HepG2 (cell line): ENCODE measurements around the gene OR5K1. TPM values are rescaled to one million over a fixed set of nuclear protein-coding genes. Genes with fewer than 3 reads are reported as not detected.

Experiments
- GLI4 ChIP-seq: sonication (generic); formaldehyde crosslinking; IDR thresholded peaks from 2 replicates; pipeline ENCODE4 v1.5.1; 2020; ENCODE audit warnings: missing genetic modification reagents, mild to moderate bottlenecking, moderate library complexity, borderline replicate concordance
- HNF4A ChIP-seq: sonication (generic); formaldehyde crosslinking; IDR thresholded peaks from 2 replicates; pipeline ENCODE4 v1.4.0; 2020; ENCODE audit warnings: missing genetic modification reagents
- KAT2B ChIP-seq: fragments of 150-350 bp; IDR thresholded peaks from 2 replicates; pipeline ENCODE4 v1.6.1; 2014; ENCODE audit warnings: low read depth, low read length, borderline replicate concordance
- KAT7 ChIP-seq: IDR thresholded peaks from 2 replicates; pipeline ENCODE4 v1.6.1; 2018; ENCODE audit warnings: borderline replicate concordance, missing compliant biosample characterization
- KAT8 ChIP-seq: IDR thresholded peaks from 2 replicates; pipeline ENCODE4 v1.6.1; 2016; ENCODE audit warnings: missing genetic modification reagents, missing compliant biosample characterization
- MED13 ChIP-seq: sonication (generic); formaldehyde crosslinking; IDR thresholded peaks from 2 replicates; pipeline ENCODE4 v1.5.0; 2020; ENCODE audit warnings: missing genetic modification reagents
- PRDM15 ChIP-seq: sonication (generic); formaldehyde crosslinking; IDR thresholded peaks from 2 replicates; pipeline ENCODE4 v1.4.0; 2020; ENCODE audit warnings: missing genetic modification reagents
- RBAK ChIP-seq: sonication (generic); formaldehyde crosslinking; IDR thresholded peaks from 2 replicates; pipeline ENCODE4 v1.5.1; 2020; ENCODE audit warnings: mild to moderate bottlenecking, missing genetic modification reagents
- SETDB1 ChIP-seq: sonication (generic); formaldehyde crosslinking; IDR thresholded peaks from 2 replicates; pipeline ENCODE4 v1.5.1; 2020; ENCODE audit warnings: missing genetic modification reagents, mild to moderate bottlenecking, borderline replicate concordance
- SOX6 ChIP-seq, 2 experiments: fragments of 450-650 bp in 1 of 2; sonication (generic) in 1 of 2; formaldehyde crosslinking in 1 of 2; IDR thresholded peaks; 2 replicates each; pipeline versions ENCODE4 v1.4.0 to v1.6.1; 2017 to 2020; ENCODE audit warnings: antibody characterized with exemption in 1 of 2, mild to moderate bottlenecking in 1 of 2, missing genetic modification reagents in 1 of 2
- SP4 ChIP-seq: sonication (generic); formaldehyde crosslinking; IDR thresholded peaks from 2 replicates; pipeline ENCODE4 v1.8.1; 2023; ENCODE audit warnings: mild to moderate bottlenecking, missing genetic modification reagents
- ZFP36L2 ChIP-seq: sonication (generic); formaldehyde crosslinking; IDR thresholded peaks from 2 replicates; pipeline ENCODE4 v1.4.0; 2020; ENCODE audit warnings: missing genetic modification reagents
- ZNF3 ChIP-seq: IDR thresholded peaks from 2 replicates; pipeline ENCODE4 v1.7.0; 2017; ENCODE audit warnings: inconsistent platforms
- ZNF335 ChIP-seq: sonication (generic); formaldehyde crosslinking; IDR thresholded peaks from 2 replicates; pipeline ENCODE4 v1.4.0; 2020; ENCODE audit warnings: missing genetic modification reagents
- ZNF816 ChIP-seq: sonication (generic); formaldehyde crosslinking; IDR thresholded peaks from 2 replicates; pipeline ENCODE4 v1.8.0; 2022; ENCODE audit warnings: missing genetic modification reagents, mild to moderate bottlenecking, borderline replicate concordance
- polyA plus RNA-seq, 8 experiments: library from polyadenylated mRNA; depleted of rRNA in 3 of 8; stranded (reverse) in 7 of 8; unstranded in 1 of 8; fragments of >200 nt; fragmentation: Illumina TruSeq in 4 of 8; extraction: Trizol in 4 of 8; gene quantifications; 2 replicates each; pipeline versions ENCODE4 v1.2.1 to v1.2.3, GENCODE V29; 2011 to 2016; ENCODE audit warnings: low read depth in 4 of 8, missing spikeins in 1 of 8, mixed read lengths in 1 of 8; ENCODE audit not compliant: insufficient read depth in 1 of 8
- total RNA-seq, 5 experiments: library from RNA; depleted of rRNA; stranded (reverse); fragments of >200 nt; fragmentation: Illumina TruSeq; extraction: Trizol; gene quantifications; 2 replicates each; pipeline ENCODE4 v1.2.3, GENCODE V29; 2016; ENCODE audit warnings: low read depth in 1 of 5
- TF ChIP-seq, protein P1 (sequence below), 2 experiments: sonication (generic) in 1 of 2; formaldehyde crosslinking in 1 of 2; IDR thresholded peaks; 2 replicates each; pipeline versions ENCODE4 v1.4.0 to v1.6.1; 2018 to 2020; ENCODE audit warnings: missing genetic modification reagents in 2 of 2, borderline replicate concordance in 1 of 2, low read depth in 1 of 2, mild to moderate bottlenecking in 1 of 2, missing biosample characterization in 1 of 2
- TF ChIP-seq, protein P2 (sequence below): sonication (generic); formaldehyde crosslinking; conservative IDR thresholded peaks from 2 replicates; pipeline ENCODE4 v1.5.0; 2020; ENCODE audit warnings: missing genetic modification reagents
- TF ChIP-seq, protein P3 (sequence below): sonication (generic); formaldehyde crosslinking; IDR thresholded peaks from 2 replicates; pipeline ENCODE4 v1.5.0; 2020; ENCODE audit warnings: missing genetic modification reagents
- TF ChIP-seq, protein P4 (sequence below): sonication (generic); formaldehyde crosslinking; IDR thresholded peaks from 2 replicates; pipeline ENCODE4 v1.8.0; 2022; ENCODE audit warnings: missing genetic modification reagents, low read depth, mild to moderate bottlenecking, borderline replicate concordance

Gene OR5K1
- total and polyA plus RNA-seq, 2 of the 13 experiments (the other 11 are each of a cell fraction or from before 2014, with no cell fraction given), result not detected

DNA sequence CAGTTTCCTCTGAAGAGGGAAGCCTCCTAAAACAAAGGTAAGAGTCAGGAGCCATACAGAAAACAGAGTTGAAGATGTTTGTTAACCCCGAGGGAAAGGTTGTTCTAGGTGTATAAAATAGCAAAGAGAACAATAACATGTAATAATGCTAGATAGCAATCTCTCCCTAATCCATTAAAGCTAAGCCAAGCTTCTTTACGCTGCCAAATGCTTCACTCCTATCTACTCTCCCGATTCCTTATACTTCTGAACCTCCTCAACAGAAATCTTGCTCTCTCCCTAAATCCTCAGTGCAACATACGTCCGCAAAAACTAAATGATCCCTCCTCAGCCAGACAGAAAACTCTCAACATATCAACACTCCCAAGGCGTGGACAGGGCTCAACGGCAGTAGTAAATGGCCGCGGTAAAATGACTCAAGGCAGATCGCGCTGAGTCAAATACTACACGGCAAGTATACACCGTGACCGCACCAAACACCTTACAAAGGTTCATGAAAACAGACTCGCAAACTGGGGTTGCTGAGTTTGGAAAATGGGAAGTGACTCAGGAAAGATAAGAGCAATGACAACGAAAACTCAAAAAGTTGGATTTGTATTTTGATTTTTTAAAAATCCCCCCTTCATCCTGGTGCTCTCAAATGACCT is 59.0 kb downstream of the OR5K1 start (continued):
- TF ChIP-seq PRDM15 (0 out of 2 replicates have a peak, but pooled peaks have one; percentile 12), MED13 (CRISPR knock-in tag) (no peak; the same call in 1 of the 2 replicates), RBAK (CRISPR knock-in tag) (no peak), SP4 (CRISPR knock-in tag) (no peak), HNF4A (CRISPR knock-in tag) (no peak), GLI4 (CRISPR knock-in tag) (no peak), ZNF335 (CRISPR knock-in tag) (no peak), ZFP36L2 (CRISPR knock-in tag) (no peak), KAT8 (no peak; the same call in 1 of the 2 replicates), ZNF3 (CRISPR knock-in tag) (no peak), KAT2B (no peak), KAT7 (CRISPR knock-in tag) (no peak), SOX6 (IDR thresholded peaks at IDR 0.05) (no peak), SOX6 (CRISPR knock-in tag; IDR thresholded peaks at IDR 0.05) (no peak), ZNF816 (0 out of 2 replicates have a peak, but pooled peaks have one; percentile 38), SETDB1 (no peak)
- TF ChIP-seq, protein P1, sequence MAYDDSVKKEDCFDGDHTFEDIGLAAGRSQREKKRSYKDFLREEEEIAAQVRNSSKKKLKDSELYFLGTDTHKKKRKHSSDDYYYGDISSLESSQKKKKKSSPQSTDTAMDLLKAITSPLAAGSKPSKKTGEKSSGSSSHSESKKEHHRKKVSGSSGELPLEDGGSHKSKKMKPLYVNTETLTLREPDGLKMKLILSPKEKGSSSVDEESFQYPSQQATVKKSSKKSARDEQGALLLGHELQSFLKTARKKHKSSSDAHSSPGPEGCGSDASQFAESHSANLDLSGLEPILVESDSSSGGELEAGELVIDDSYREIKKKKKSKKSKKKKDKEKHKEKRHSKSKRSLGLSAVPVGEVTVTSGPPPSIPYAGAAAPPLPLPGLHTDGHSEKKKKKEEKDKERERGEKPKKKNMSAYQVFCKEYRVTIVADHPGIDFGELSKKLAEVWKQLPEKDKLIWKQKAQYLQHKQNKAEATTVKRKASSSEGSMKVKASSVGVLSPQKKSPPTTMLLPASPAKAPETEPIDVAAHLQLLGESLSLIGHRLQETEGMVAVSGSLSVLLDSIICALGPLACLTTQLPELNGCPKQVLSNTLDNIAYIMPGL (CRISPR knock-in tag; IDR thresholded peaks at IDR 0.05; ENCODE audit: borderline replicate concordance in 1 of 2, low read depth in 1 of 2), result peak in 1 of 2 experiments; percentile 12; a peak in 1 of 4 replicates
- TF ChIP-seq, protein P2, sequence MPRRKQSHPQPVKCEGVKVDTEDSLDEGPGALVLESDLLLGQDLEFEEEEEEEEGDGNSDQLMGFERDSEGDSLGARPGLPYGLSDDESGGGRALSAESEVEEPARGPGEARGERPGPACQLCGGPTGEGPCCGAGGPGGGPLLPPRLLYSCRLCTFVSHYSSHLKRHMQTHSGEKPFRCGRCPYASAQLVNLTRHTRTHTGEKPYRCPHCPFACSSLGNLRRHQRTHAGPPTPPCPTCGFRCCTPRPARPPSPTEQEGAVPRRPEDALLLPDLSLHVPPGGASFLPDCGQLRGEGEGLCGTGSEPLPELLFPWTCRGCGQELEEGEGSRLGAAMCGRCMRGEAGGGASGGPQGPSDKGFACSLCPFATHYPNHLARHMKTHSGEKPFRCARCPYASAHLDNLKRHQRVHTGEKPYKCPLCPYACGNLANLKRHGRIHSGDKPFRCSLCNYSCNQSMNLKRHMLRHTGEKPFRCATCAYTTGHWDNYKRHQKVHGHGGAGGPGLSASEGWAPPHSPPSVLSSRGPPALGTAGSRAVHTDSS (CRISPR knock-in tag), result 0 out of 2 replicates have a peak, but pooled peaks have one; percentile 38
- TF ChIP-seq, protein P3, sequence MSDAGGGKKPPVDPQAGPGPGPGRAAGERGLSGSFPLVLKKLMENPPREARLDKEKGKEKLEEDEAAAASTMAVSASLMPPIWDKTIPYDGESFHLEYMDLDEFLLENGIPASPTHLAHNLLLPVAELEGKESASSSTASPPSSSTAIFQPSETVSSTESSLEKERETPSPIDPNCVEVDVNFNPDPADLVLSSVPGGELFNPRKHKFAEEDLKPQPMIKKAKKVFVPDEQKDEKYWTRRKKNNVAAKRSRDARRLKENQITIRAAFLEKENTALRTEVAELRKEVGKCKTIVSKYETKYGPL (CRISPR knock-in tag), result 0 out of 2 replicates have a peak, but pooled peaks have one; percentile 20
- TF ChIP-seq, protein P4, sequence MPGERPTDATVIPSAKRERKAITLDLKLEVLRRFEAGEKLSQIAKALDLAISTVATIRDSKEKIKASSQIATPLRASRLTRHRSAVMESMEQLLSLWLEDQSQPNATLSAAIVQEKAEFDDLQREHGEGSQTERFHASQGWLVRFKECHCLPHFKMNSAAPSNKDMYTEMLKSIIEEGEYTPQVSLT (CRISPR knock-in tag), result no peak
